ENCODE data around the gene NHLRC2.

NHLRC2 gene

DNA sequence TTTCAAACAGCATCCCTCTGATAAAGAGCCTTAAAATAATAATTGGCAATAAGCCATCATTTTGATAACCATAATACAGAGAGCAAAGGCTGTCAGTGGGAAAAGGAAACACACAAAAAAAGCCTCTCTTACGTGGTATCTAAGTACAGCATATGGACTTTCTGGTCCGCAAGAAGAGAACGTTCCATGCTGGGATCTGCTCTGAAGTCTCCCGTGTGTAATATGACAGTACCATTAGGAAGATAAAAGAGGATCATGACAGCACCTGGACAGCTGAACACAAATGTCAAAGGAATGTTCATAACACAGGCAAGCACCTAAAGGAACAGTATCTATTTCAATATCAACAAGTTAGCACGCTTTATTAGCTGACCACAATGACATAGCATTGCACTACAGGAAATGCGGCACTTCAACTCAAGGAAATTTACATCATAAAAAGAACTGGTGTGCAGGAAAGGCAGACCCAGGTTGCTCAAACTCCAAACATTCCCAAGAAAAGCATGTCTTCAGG lies 10.4 kb upstream of the NHLRC2 start:
- Histone ChIP-seq H3K4me1 (ENCODE audit: control insufficient read depth, insufficient read depth, low read length) (no peaks in the 10 kb centered on the region), H3K9ac (ENCODE audit: low read depth, low read length) (no peak overlapping the region), H3K4me3 (ENCODE audit: low read length) (no peak overlapping the region), H3K36me3 (ENCODE audit: insufficient read depth, low read length) (peaks cover 7% of the 10 kb centered on the region), H3K27me3 (ENCODE audit: control insufficient read depth, insufficient read depth, low read length) (no peaks in the 10 kb centered on the region), H3K4me2 (ENCODE audit: low read length) (no peak overlapping the region), H3K9me3 (replicated peaks; ENCODE audit: low read length) (no peaks in the 10 kb centered on the region)

DNA sequence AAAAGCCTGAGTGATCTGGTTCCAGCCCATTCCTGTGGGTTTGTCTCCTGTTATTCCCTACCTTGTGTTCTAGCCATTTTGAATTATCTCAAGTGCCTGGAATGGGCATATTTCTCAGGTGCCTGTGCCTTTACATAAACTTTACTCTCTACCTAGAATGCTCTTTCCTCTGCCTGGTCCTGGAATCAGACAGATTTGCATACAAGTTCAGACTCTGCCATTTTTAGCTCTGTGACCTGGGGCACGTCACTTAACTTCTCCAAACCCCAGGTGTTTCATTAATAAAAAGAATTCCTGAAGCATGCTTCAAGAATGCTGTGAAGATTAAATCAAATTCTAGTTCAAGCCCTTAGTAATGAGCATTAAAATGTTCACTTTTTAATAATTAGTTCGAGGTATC lies 8.4 kb upstream of the NHLRC2 start:
- no peaks in the 10 kb centered on the region for H3K27me3 ChIP-seq (ENCODE audit: control insufficient read depth, insufficient read depth, low read length)
- H3K36me3 ChIP-seq (ENCODE audit: insufficient read depth, low read length) = peaks cover 7% of the 10 kb centered on the region
- H3K9me3 ChIP-seq (replicated peaks; ENCODE audit: low read length) = no peaks in the 10 kb centered on the region
- H3K4me1 ChIP-seq (ENCODE audit: control insufficient read depth, insufficient read depth, low read length) = no peaks in the 10 kb centered on the region
- H3K9ac ChIP-seq (ENCODE audit: low read depth, low read length) = no peak overlapping the region
- H3K4me3 ChIP-seq (ENCODE audit: low read length) = no peak overlapping the region
- H3K4me2 ChIP-seq (ENCODE audit: low read length) = no peak overlapping the region

DNA sequence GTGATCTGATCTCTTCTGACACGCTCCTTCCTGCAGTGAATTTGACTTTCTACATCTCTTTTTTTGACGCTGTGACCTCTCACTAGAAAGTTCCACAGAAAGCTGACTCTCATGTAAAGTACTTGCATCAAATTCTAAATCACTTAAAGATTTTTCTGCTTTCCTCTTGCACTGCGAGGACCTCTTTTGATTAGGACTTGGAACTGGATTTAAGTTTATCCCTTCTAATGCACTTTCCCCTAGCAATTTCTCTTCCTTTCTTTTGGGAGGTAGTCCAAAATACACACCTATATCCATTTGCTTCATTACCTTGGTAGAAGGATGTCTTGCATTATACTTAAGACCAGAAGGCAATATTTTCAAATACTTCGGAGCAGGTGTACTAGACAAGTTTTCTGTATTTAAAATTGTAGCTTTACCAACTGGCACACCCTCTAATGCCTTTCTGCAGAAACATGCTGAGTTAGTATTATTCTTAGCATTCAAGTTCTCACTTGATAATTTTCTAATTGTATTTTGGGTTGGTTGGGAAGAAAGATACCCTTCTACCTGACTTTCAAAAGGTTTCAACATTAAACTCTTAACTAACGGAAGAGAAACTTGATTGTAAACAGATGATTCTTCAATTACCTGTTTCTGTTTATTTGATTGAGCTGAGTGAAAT lies 5.2 kb upstream of the NHLRC2 start:
- Histone ChIP-seq H3K4me3 (ENCODE audit: low read length) (no peak overlapping the region), H3K9ac (ENCODE audit: low read depth, low read length) (no peak overlapping the region), H3K4me2 (ENCODE audit: low read length) (no peak overlapping the region), H3K9me3 (replicated peaks; ENCODE audit: low read length) (no peaks in the 10 kb centered on the region), H3K27me3 (ENCODE audit: control insufficient read depth, insufficient read depth, low read length) (no peaks in the 10 kb centered on the region), H3K36me3 (ENCODE audit: insufficient read depth, low read length) (peaks cover 7% of the 10 kb centered on the region), H3K4me1 (ENCODE audit: control insufficient read depth, insufficient read depth, low read length) (peaks cover 6% of the 10 kb centered on the region)

DNA sequence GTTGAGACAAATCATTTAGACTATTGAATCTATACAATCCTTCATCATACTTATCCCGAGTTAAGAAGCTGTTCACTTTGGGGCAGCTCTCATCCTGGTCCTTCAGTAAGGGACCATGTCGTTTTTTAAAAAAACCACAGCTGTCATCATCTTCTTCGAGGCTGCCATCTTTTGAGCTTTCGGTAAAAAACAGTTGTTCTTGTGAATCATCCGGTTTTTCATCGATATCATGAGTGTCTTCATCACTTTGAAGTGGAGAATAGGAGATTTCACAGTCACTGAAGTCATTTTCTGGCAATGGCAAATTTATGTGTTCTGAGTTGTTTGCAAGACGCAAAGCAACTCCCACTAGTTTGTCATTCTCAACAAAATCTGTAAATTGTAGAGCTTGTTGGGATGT lies 4.5 kb upstream of the NHLRC2 start:
- H3K9ac ChIP-seq (ENCODE audit: low read depth, low read length) = no peak overlapping the region

DNA sequence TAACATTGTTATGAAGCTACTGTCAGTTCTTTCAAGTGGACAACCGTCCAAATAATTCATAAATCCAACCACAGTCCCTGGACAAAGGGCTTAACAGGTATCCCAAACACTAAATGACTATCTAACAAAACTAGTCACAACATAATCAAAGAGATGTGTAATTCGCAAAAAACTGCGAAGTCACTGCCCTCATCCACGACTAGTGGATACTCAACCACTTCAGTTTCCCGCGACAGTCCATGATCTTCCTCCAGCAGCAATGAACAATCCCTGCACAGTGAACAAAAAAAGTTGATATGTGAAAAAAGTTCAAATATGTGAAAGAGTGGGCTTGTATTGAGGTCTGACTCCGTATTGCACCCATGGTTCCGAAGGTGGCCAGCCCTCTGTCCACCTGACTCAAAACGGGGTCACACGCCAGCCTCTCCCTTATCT lies 866 bp upstream of the NHLRC2 start:
- H3K9ac ChIP-seq (ENCODE audit: low read depth, low read length) = peak overlapping the region; percentile 94
- peak overlapping the region; percentile 88 for H3K4me3 ChIP-seq (ENCODE audit: low read length)
- H3K27me3 ChIP-seq (ENCODE audit: control insufficient read depth, insufficient read depth, low read length) = no peaks in the 10 kb centered on the region
- peaks cover 19% of the 10 kb centered on the region for H3K4me1 ChIP-seq (ENCODE audit: control insufficient read depth, insufficient read depth, low read length)
- H3K9me3 ChIP-seq (replicated peaks; ENCODE audit: low read length) = no peaks in the 10 kb centered on the region
- peak overlapping the region; percentile 90 for H3K4me2 ChIP-seq (ENCODE audit: low read length)
- no peaks in the 10 kb centered on the region for H3K36me3 ChIP-seq (ENCODE audit: insufficient read depth, low read length)

More for the DNA sequence above, 4.5 kb upstream of the NHLRC2 start:
- Histone ChIP-seq H3K4me2 (ENCODE audit: low read length) (no peak overlapping the region), H3K4me1 (ENCODE audit: control insufficient read depth, insufficient read depth, low read length) (peaks cover 6% of the 10 kb centered on the region), H3K9me3 (replicated peaks; ENCODE audit: low read length) (no peaks in the 10 kb centered on the region), H3K4me3 (ENCODE audit: low read length) (no peak overlapping the region), H3K36me3 (ENCODE audit: insufficient read depth, low read length) (peaks cover 7% of the 10 kb centered on the region), H3K27me3 (ENCODE audit: control insufficient read depth, insufficient read depth, low read length) (no peaks in the 10 kb centered on the region)

DNA sequence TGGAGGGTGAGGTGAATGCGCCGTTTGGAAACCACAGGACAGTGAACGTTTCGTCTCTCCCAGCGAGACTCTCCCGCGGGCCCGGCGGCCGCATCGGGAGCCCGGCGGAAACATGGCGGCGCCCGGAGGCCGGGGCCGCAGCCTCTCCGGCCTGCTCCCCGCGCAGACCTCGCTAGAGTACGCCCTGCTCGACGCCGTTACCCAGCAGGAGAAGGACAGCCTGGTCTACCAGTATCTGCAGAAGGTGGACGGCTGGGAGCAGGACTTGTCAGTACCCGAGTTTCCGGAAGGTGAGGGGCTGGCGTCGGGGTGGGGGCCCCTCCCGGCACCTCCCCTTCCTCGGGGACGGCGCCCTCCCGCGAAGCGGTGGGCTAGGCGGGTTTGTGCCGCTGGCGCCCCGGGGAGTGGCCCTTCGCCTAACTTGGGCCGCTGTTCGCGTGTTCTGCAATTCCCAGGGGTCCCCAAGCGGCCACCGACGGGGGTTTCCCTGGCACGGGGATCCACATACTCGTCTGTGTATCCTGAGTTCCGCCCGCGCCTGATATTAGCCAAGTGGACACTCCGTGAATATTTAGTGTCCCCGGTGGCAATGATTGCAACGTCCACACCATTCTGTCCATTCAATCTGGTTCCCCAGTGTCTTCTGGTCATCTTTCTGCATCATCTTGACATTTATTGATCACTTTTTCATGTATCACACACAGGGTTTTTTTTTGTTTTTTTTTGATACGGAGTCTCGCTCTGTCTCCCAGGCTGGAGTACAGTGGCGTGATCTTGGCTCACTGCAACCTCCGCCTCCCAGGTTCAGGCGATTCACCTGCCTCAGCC lies 514 bp downstream of the NHLRC2 start:
- H3K9ac ChIP-seq (ENCODE audit: low read depth, low read length) = peak overlapping the region; percentile 94
- H3K9me3 ChIP-seq (replicated peaks; ENCODE audit: low read length) = no peaks in the 10 kb centered on the region
- peaks cover 9% of the 10 kb centered on the region for H3K36me3 ChIP-seq (ENCODE audit: insufficient read depth, low read length)
- peak overlapping the region; percentile 90 for H3K4me2 ChIP-seq (ENCODE audit: low read length)
- H3K4me3 ChIP-seq (ENCODE audit: low read length) = peak overlapping the region; percentile 88
- H3K4me1 ChIP-seq (ENCODE audit: control insufficient read depth, insufficient read depth, low read length) = peaks cover 19% of the 10 kb centered on the region
- H3K27me3 ChIP-seq (ENCODE audit: control insufficient read depth, insufficient read depth, low read length) = no peaks in the 10 kb centered on the region

DNA sequence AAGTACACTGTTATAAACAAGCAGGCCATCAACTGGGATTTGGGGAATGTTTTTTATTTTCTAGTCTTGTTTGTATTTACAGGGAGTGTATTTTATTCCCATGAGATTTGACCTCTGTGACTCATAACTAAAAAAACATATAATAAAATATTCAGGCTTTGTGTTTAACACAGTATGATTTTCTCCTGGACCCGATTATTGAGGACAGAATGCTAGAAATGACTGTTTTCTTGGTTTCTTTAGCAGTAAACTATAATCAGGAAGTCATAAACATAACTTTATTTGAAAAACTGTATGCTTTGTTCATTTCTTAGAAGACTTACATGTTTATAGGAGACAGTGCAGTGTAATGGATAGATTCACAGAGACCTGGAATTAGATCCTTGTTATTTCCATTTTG lies 2.1 kb downstream of the NHLRC2 start:
- Histone ChIP-seq H3K4me3 (ENCODE audit: low read length) (peak overlapping the region; percentile 88), H3K4me2 (ENCODE audit: low read length) (peak overlapping the region; percentile 90), H3K36me3 (ENCODE audit: insufficient read depth, low read length) (peaks cover 25% of the 10 kb centered on the region), H3K27me3 (ENCODE audit: control insufficient read depth, insufficient read depth, low read length) (no peaks in the 10 kb centered on the region), H3K9ac (ENCODE audit: low read depth, low read length) (peak overlapping the region; percentile 94), H3K9me3 (replicated peaks; ENCODE audit: low read length) (no peaks in the 10 kb centered on the region), H3K4me1 (ENCODE audit: control insufficient read depth, insufficient read depth, low read length) (peaks cover 19% of the 10 kb centered on the region)

DNA sequence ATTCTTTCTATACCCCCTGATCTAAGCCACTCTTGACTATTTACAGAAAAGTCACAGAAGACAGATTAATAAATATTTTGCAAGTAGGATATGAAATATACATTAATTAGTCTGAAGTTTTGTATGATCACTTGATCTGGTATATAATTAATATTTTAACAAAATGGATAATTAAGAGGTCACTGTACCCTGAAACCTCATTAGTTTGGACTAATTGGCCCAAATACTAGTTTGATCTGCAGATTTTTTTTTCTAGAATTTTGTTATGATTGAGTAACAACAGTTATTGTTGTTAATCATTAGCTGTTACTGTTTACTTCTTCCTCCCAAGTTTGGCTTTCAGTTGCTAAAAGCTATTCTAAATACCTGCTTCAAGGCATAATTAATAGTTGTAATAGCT lies 2.7 kb downstream of the NHLRC2 start:
- Histone ChIP-seq H3K9me3 (replicated peaks; ENCODE audit: low read length) (no peaks in the 10 kb centered on the region), H3K27me3 (ENCODE audit: control insufficient read depth, insufficient read depth, low read length) (no peaks in the 10 kb centered on the region), H3K4me1 (ENCODE audit: control insufficient read depth, insufficient read depth, low read length) (peaks cover 19% of the 10 kb centered on the region), H3K4me2 (ENCODE audit: low read length) (peak overlapping the region; percentile 90), H3K4me3 (ENCODE audit: low read length) (peak overlapping the region; percentile 12), H3K36me3 (ENCODE audit: insufficient read depth, low read length) (peaks cover 25% of the 10 kb centered on the region), H3K9ac (ENCODE audit: low read depth, low read length) (no peak overlapping the region)

DNA sequence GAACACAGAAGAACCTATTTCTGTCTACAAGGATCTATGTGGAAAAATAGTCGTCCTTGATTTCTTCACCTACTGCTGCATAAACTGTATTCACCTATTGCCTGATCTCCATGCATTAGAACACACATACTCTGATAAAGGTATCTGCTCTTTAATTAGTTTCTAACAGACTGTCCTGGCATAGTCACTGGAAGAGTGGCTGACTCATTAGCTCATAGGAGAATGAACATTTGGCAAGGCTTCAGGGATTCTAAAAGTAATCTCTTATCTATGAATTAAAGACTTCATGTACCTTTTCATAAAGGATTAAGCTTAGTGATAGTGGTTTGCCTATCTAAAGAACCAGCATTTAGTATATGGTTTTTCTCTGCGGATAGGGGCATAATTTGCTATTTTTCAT lies 4.1 kb downstream of the NHLRC2 start:
- Histone ChIP-seq H3K36me3 (ENCODE audit: insufficient read depth, low read length) (peaks cover 25% of the 10 kb centered on the region), H3K9ac (ENCODE audit: low read depth, low read length) (no peak overlapping the region), H3K4me3 (ENCODE audit: low read length) (no peak overlapping the region), H3K4me1 (ENCODE audit: control insufficient read depth, insufficient read depth, low read length) (peaks cover 16% of the 10 kb centered on the region), H3K27me3 (ENCODE audit: control insufficient read depth, insufficient read depth, low read length) (no peaks in the 10 kb centered on the region), H3K4me2 (ENCODE audit: low read length) (no peak overlapping the region), H3K9me3 (replicated peaks; ENCODE audit: low read length) (no peaks in the 10 kb centered on the region)

DNA sequence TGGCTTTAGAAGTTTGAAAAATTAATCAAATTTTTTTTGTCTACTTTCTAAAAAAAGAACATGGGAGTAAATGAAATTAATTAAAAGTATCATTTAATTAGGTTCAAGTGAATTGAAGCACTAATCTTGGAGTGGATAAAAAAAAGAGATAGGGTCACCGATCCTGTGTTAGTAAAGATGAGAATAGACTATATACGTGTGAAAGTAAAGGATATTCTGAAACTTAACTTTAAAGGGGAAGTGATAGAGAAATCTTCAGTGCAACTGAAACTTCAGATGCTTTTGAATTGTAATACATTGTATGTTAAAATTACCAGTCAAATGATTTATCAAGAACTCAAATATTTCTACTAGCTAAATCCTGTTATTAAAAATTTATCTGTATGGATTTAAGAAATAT lies 4.8 kb downstream of the NHLRC2 start:
- Histone ChIP-seq H3K36me3 (ENCODE audit: insufficient read depth, low read length) (peaks cover 25% of the 10 kb centered on the region), H3K9me3 (replicated peaks; ENCODE audit: low read length) (no peaks in the 10 kb centered on the region), H3K4me3 (ENCODE audit: low read length) (no peak overlapping the region), H3K27me3 (ENCODE audit: control insufficient read depth, insufficient read depth, low read length) (no peaks in the 10 kb centered on the region), H3K4me2 (ENCODE audit: low read length) (no peak overlapping the region), H3K4me1 (ENCODE audit: control insufficient read depth, insufficient read depth, low read length) (peaks cover 13% of the 10 kb centered on the region), H3K9ac (ENCODE audit: low read depth, low read length) (no peak overlapping the region)

DNA sequence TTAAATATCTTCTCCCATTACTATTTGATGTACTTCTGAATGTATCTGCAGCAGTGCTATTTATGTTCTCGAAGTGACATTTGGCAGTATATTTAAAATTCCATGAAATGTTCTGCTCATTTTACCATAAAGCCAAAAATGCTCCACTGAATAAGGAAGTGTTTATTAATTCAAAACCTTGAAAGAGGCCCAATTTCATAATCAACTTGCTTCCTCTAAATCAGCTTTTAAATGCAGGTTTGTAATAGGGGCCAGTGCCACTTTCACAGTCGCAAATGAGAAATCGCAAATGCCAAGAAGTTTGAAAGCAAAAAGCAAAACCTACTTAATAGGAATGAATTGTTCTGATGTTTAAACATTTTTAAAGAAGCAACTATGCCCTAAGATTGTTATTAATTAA lies 11.4 kb downstream of the NHLRC2 start:
- peaks cover 7% of the 10 kb centered on the region for H3K36me3 ChIP-seq (ENCODE audit: insufficient read depth, low read length)
- H3K9ac ChIP-seq (ENCODE audit: low read depth, low read length) = no peak overlapping the region
- no peaks in the 10 kb centered on the region for H3K4me1 ChIP-seq (ENCODE audit: control insufficient read depth, insufficient read depth, low read length)
- H3K4me2 ChIP-seq (ENCODE audit: low read length) = no peak overlapping the region
- no peaks in the 10 kb centered on the region for H3K27me3 ChIP-seq (ENCODE audit: control insufficient read depth, insufficient read depth, low read length)
- no peaks in the 10 kb centered on the region for H3K9me3 ChIP-seq (replicated peaks; ENCODE audit: low read length)
- H3K4me3 ChIP-seq (ENCODE audit: low read length) = no peak overlapping the region

Measured in skeletal muscle satellite cell (primary cell).